Activated CD8-positive, alpha-beta T cell treated with anti-CD3 and anti-CD28 coated beads, Interleukin-2, amount 10 ng/mL, durations not matched to agents 7 days and 5 days (primary cell): Measurements from ENCODE around the gene MTNR1A. TPM values are rescaled to one million over a fixed set of nuclear protein-coding genes. Genes with fewer than 3 reads are reported as not detected.
"Not testable (repeated sequence)": the region's sequence is repeated elsewhere in the genome, so short reads cannot be mapped to it uniquely, and the experiment has no call there.

ENCODE experiments used
- ATAC-seq: fragments of 150-1000 bp; cut with Tn5 transposase; one replicate; pipeline ENCODE4 v1.10.0; 2021; ENCODE audit warnings: moderate library complexity
- CTCF ChIA-PET: fragments of 350-600 bp; sonication (Branson Sonifier 250); formaldehyde crosslinking; loops from one replicate; lab custom pipeline; 2021; ENCODE audit warnings: antibody characterized with exemption; lab: Charles Lee
- POLR2A ChIA-PET: fragments of 350-600 bp; sonication (Branson Sonifier 250); formaldehyde crosslinking; loops from one replicate; lab custom pipeline; 2021; ENCODE audit warnings: antibody characterized with exemption; lab: Charles Lee
- DNase-seq: peaks from one replicate; pipeline ENCODE4 v3.0.0-alpha.2; 2020
- H3K27ac Mint-ChIP-seq: one replicate; pipeline ENCODE4 v1.8.0; 2021; ENCODE audit warnings: mild to moderate bottlenecking, mixed read lengths
- H3K27me3 Mint-ChIP-seq: one replicate; pipeline ENCODE4 v1.8.0; 2021; ENCODE audit warnings: low read depth, mixed read lengths
- H3K36me3 Mint-ChIP-seq: one replicate; pipeline ENCODE4 v1.8.0; 2021; ENCODE audit warnings: low read depth, mixed read lengths
- H3K4me1 Mint-ChIP-seq: one replicate; pipeline ENCODE4 v1.8.0; 2021; ENCODE audit warnings: low read depth, mixed read lengths
- H3K4me3 Mint-ChIP-seq: one replicate; pipeline ENCODE4 v1.8.0; 2021; ENCODE audit warnings: mild to moderate bottlenecking, mixed read lengths
- H3K9me3 Mint-ChIP-seq: one replicate; pipeline ENCODE4 v1.8.0; 2022; ENCODE audit warnings: mixed read lengths; ENCODE audit not compliant: insufficient read depth
- total RNA-seq, 2 experiments: library from RNA; stranded (reverse); gene quantifications; one replicate each; pipeline ENCODE4 v1.2.3, GENCODE V29; 2021

Gene MTNR1A
- total RNA-seq, 2 experiments from 2014 or later: not detected

DNA sequence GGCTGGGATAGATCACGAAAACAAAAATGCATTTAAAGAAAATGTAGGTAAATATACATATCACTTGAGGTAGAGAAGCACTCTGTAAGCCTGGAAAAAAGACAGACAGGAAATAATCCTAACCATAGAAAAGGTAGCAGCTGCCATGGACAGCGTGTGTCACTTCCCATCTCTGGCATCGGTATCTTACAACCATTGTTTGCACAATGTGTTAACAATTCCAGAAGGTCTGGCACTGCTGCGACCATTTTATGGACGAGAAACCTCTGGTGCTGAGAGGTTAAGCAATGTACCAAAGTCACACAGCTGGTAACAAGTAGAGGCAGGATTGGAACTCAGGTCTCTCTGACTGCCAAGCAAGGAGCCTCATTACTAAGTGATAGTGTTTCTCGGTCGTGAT lies 1.7 kb upstream of the MTNR1A start:
- Mint-ChIP-seq H3K36me3 (peaks cover 3% of the 10 kb centered on the region), H3K27me3 (peaks cover 14% of the 10 kb centered on the region), H3K4me1 (no peaks in the 10 kb centered on the region), H3K4me3 (no peak overlapping the region), H3K27ac (no peak overlapping the region), H3K9me3 (peaks cover 4% of the 10 kb centered on the region)
- ATAC-seq: no peak
- POLR2A ChIA-PET: no interaction called here
- no peak for DNase-seq
- CTCF ChIA-PET: no interaction called here

DNA sequence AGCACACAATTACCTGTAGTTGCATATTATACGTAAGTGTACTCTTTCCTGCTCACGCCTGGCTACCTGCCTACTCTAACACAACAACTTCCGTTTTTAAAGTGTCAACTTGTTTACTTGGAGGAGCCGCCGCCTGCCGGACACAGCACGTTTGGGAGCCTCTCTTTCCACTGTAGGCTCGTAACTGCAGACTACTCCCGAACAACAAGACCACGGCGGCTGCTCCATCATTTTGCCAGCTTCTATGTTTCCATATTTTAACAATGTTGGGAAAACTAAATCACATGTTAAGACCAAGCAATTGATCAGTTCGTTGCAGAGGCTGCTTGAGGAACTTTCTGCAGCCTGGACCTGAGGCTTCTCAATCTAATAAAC lies 841 bp downstream of the MTNR1A start:
- Mint-ChIP-seq H3K9me3 (peaks cover 4% of the 10 kb centered on the region), H3K27ac (no peak overlapping the region), H3K36me3 (peaks cover 3% of the 10 kb centered on the region), H3K4me3 (no peak overlapping the region), H3K4me1 (no peaks in the 10 kb centered on the region), H3K27me3 (peaks cover 14% of the 10 kb centered on the region)
- DNase-seq (no peak), ATAC-seq (no peak)
- POLR2A ChIA-PET: no interaction called here
- CTCF ChIA-PET: no interaction called here

DNA sequence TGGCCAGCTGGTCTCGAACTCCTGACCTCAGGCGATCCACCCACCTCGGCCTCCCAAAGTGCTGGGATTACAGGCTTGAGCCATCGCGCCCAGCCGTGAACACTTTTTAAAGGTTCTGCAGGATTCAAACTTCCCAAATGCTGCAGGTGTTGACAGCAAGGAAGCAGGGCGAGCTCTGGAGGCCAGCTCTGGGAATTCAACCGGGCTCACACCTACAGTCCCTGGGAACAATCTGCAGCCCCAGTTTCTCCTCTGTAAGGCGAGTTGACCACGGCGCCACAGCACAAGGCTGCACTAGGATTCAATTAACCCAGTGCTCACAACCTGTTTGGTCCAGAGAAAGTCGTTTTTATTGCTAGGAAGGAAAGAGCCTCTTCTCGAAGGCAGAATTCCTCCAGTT lies 1.6 kb downstream of the MTNR1A start:
- Mint-ChIP-seq H3K4me1 (no peaks in the 10 kb centered on the region), H3K4me3 (no peak overlapping the region)

DNA sequence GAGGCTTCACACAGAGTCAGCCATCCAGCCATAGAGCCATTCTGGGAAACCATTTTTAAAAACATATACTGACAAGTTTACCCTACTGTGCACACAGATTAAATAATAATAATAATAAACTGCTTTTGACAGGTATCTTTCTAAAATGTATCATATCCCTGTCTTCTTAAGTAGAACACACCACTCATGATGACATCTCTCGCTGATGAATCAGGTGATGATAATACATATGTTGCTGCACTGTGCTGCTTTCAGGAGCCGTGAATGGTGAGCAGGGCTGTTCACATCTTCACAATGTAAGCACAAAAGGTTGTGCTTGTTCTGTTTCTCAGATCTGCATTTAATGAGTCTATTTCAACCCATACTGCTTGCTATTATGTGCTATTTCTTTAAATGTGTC lies 3.5 kb downstream of the MTNR1A start:
- Mint-ChIP-seq H3K9me3 (peaks cover 9% of the 10 kb centered on the region), H3K27ac (no peak overlapping the region), H3K27me3 (peaks cover 14% of the 10 kb centered on the region), H3K4me3 (no peak overlapping the region), H3K36me3 (peaks cover 3% of the 10 kb centered on the region), H3K4me1 (no peaks in the 10 kb centered on the region)
- CTCF ChIA-PET: no interaction called here
- ATAC-seq (no peak), DNase-seq (no peak)
- POLR2A ChIA-PET: no interaction called here

More for the DNA sequence above, 1.6 kb downstream of the MTNR1A start:
- peaks cover 4% of the 10 kb centered on the region for H3K9me3 Mint-ChIP-seq
- ChIA-PET POLR2A (interaction anchor here (0.7 kb wide), 1 partner anchor 128 kb away, joined by 3 read pairs; no protein-coding TSS in a partner anchor), CTCF (no interaction called here)
- H3K27me3 Mint-ChIP-seq: peaks cover 14% of the 10 kb centered on the region
- no peak overlapping the region for H3K27ac Mint-ChIP-seq
- DNase-seq (no peak), ATAC-seq (no peak)
- H3K36me3 Mint-ChIP-seq: peaks cover 3% of the 10 kb centered on the region

DNA sequence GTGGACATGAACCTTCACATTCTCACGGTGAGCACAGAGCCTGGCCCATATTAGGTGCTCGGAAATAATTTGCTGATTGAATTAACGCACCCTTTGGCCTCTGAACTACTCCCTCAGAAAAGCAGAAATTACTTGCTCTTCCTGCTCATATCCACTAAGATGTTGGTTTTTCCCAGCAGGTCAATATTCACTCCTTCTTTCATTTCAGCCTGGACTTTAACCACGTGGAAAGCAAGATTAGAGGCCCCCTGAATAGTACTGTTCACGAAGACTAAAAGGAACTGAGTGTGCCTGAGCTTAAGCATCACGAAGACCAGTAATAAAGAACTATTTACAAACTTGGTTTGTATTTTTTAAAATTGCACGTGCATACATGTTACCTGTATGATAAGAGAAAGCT lies 9.9 kb downstream of the MTNR1A start:
- ChIA-PET POLR2A (no interaction called here), CTCF (no interaction called here)
- Mint-ChIP-seq H3K4me3 (no peak overlapping the region), H3K9me3 (peaks cover 22% of the 10 kb centered on the region), H3K27me3 (no peaks in the 10 kb centered on the region), H3K4me1 (no peaks in the 10 kb centered on the region), H3K36me3 (no peaks in the 10 kb centered on the region), H3K27ac (no peak overlapping the region)
- no peak for ATAC-seq
- no peak for DNase-seq

DNA sequence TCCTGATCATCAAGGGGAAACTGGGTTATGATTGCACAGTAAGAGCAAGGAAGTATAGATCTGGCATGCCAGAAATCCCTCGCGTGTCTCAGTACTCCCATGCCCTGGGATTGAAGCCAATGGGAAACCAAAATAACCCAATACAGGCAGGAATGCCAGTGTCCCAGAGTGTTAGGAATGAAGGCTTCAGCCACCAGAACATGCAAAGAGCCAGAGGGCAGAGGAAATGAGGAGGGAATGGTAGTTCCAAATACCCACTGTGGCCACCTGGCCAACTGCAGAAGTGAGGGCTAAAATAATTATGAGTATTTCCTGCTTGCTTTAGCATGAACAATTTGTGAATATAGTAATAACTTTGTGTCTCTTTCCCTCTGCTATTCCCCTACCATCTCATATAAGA lies 12.2 kb downstream of the MTNR1A start:
- no peaks in the 10 kb centered on the region for H3K36me3 Mint-ChIP-seq
- H3K27me3 Mint-ChIP-seq: no peaks in the 10 kb centered on the region
- ATAC-seq: no peak
- ChIA-PET POLR2A (no interaction called here), CTCF (no interaction called here)
- H3K4me3 Mint-ChIP-seq: no peak overlapping the region
- no peak for DNase-seq
- no peaks in the 10 kb centered on the region for H3K4me1 Mint-ChIP-seq
- no peak overlapping the region for H3K27ac Mint-ChIP-seq
- H3K9me3 Mint-ChIP-seq: peaks cover 22% of the 10 kb centered on the region

DNA sequence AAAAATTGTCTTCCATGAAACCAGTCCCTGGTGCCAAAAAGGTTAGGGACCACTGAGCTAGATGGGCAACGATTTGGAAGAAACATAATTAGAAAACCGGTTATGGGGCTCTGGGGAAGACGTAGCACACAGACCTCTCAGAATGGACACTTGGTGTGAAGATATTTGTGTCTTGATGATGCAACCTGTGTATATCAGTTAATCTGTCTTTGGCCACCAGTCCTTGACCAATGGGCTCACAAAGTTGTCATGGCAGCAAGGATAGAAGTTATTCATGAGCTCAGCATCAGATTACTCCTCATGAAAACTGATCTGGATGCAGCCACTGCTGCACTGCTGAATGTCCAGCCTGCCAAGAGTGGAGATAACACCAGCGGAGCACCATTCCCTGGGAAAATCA lies 13.6 kb downstream of the MTNR1A start:
- H3K4me1 Mint-ChIP-seq: no peaks in the 10 kb centered on the region
- no peak for ATAC-seq
- H3K36me3 Mint-ChIP-seq: no peaks in the 10 kb centered on the region
- ChIA-PET CTCF (no interaction called here), POLR2A (no interaction called here)
- H3K27ac Mint-ChIP-seq: no peak overlapping the region
- no peak for DNase-seq
- no peak overlapping the region for H3K4me3 Mint-ChIP-seq
- no peaks in the 10 kb centered on the region for H3K27me3 Mint-ChIP-seq
- H3K9me3 Mint-ChIP-seq: peaks cover 16% of the 10 kb centered on the region

DNA sequence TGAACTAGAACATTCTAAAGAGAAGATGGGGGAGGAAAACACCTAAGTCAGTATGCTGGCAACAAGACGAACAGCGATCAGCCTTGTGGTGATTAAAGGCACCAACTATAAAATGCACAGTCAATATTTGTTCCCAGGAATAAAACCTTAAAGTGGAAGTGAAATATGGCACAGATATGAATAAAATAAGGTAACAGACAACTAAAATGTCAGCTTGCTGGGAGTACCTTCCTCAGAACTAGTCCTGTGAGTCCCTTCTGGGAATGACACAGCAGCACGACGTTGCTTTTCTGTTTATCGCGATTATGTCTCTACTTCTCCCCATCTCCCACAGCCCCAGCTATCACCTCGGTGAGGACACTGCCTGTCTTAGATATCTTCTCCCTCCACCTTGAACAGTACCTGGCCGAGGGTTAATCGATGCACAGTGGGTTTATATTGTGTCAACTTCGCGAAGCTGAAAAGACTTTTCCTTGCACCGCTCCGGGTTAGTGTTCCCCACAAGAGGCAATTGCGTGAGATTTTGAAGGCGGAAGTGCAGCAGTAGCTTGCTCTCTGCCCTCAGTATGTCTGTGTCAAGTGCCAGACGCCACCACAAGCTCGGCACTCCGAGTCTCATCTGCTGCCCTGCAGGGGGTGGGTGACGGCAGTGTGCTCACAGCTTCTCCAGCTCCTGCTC lies 17.4 kb downstream of the MTNR1A start:
- CTCF ChIA-PET: no interaction called here
- DNase-seq: no peak
- H3K27me3 Mint-ChIP-seq: no peaks in the 10 kb centered on the region
- no peak overlapping the region for H3K27ac Mint-ChIP-seq
- POLR2A ChIA-PET: no interaction called here
- no peak overlapping the region for H3K4me3 Mint-ChIP-seq
- H3K9me3 Mint-ChIP-seq: peaks cover 3% of the 10 kb centered on the region
- no peak for ATAC-seq
- no peaks in the 10 kb centered on the region for H3K4me1 Mint-ChIP-seq
- H3K36me3 Mint-ChIP-seq: no peaks in the 10 kb centered on the region

DNA sequence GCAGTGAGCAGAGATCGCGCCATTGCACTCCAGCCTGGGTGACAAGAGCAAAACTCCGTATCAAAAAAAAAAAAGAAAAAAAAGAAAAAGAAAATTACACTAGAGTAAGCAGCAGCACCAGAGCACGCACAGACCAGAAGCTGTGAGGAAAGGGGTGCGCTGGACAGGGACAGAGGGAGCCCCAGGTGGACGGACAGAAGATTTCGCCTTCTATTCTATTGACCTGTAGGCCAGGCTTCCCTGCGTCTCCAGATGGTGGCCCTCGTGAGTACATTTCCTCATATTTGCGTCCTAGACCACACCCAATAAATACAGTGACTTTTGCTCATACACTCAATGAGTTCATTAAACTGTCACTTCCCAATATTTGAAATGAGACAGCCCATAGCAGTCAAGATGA lies 19.1 kb downstream of the MTNR1A start:
- Mint-ChIP-seq H3K27ac (no peak overlapping the region), H3K27me3 (no peaks in the 10 kb centered on the region), H3K4me3 (no peak overlapping the region), H3K36me3 (no peaks in the 10 kb centered on the region), H3K9me3 (peaks cover 3% of the 10 kb centered on the region), H3K4me1 (no peaks in the 10 kb centered on the region)
- no peak for DNase-seq
- CTCF ChIA-PET: no interaction called here
- POLR2A ChIA-PET: no interaction called here
- no peak for ATAC-seq

DNA sequence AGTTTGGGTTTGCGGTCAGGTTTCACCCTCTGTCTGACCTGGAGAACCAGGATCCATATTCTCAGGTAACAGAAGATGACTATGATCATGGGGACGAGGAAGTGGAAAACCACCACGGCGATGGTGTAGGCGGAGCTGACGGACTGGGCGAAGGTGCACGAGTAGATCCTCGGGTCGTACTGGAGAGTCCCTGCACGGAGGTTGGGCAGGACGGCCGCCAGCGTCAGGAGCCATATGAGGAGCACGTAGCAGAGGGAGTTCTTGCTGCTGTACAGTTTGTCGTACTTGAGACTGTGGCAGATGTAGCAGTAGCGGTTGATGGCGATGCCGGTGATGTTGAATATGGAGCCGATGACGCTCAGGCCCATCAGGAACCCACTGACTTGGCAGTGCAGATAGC lies 21.3 kb downstream of the MTNR1A start:
- POLR2A ChIA-PET: no interaction called here
- Mint-ChIP-seq H3K9me3 (peaks cover 3% of the 10 kb centered on the region), H3K27me3 (no peaks in the 10 kb centered on the region), H3K4me3 (no peak overlapping the region), H3K36me3 (no peaks in the 10 kb centered on the region), H3K27ac (no peak overlapping the region), H3K4me1 (no peaks in the 10 kb centered on the region)
- CTCF ChIA-PET: no interaction called here
- no peak for ATAC-seq
- DNase-seq: no peak

DNA sequence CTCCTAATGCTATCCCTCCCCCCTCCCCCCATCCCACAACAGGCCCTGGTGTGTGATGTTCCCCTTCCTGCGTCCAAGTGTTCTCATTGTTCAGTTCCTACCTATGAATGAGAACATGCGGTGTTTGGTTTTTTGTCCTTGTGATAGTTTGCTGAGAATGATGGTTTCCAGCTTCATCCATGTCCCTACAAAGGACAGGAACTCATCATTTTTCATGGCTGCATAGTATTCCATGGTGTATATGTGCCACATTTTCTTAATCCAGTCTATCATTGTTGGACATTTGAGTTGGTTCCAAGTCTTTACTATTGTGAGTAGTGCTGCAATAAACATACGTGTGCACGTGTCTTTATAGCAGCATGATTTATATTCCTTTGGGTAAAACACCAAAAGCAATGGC lies 31.4 kb downstream of the MTNR1A start:
- H3K4me3 Mint-ChIP-seq, DNase-seq, POLR2A ChIA-PET, H3K27ac Mint-ChIP-seq, H3K4me1 Mint-ChIP-seq, ATAC-seq, H3K9me3 Mint-ChIP-seq, CTCF ChIA-PET, H3K36me3 Mint-ChIP-seq, H3K27me3 Mint-ChIP-seq: not testable (repeated sequence)

DNA sequence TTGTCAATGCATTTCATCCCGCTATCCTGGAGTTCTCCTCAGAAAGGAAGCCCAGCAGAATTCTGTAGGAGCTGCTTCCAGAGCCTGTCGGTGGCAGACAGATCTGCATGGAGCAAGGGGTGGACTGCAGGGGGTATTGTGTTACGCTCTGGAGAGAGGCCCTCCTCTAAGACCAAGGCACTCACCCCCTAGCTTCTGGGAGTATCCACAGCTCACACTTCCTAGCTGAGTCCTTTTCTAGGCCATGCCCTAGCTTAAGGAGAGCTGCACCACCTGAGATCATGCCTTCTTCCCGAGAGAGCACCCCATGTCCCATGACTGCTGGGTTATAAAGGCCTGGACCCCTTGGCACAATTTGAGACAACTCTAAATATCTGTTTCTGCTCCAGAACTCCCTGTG lies 39.1 kb downstream of the MTNR1A start:
- Mint-ChIP-seq H3K27ac (no peak overlapping the region), H3K27me3 (no peaks in the 10 kb centered on the region), H3K4me3 (no peak overlapping the region), H3K4me1 (no peaks in the 10 kb centered on the region), H3K36me3 (no peaks in the 10 kb centered on the region), H3K9me3 (no peaks in the 10 kb centered on the region)
- POLR2A ChIA-PET: no interaction called here
- CTCF ChIA-PET: no interaction called here
- no peak for DNase-seq
- no peak for ATAC-seq
